Glutamatergic neuron (in vitro differentiated cells): ENCODE data around the gene SETD3. TPM values are rescaled to one million over a fixed set of nuclear protein-coding genes. Genes with fewer than 3 reads are reported as not detected.
A peak's percentile ranks its signal among the peaks of the same experiment; 100 is the strongest.

ENCODE experiments used
- DNase-seq: peaks from one replicate; pipeline ENCODE4 v3.0.0; 2022
- H3K27ac Mint-ChIP-seq: one replicate; pipeline ENCODE4 v1.8.0; 2020; ENCODE audit warnings: mild to moderate bottlenecking, mixed read lengths, inconsistent platforms; ENCODE audit not compliant: unreplicated experiment
- H3K27me3 Mint-ChIP-seq: one replicate; pipeline ENCODE4 v1.8.0; 2020; ENCODE audit warnings: mild to moderate bottlenecking, moderate library complexity, mixed read lengths, inconsistent platforms; ENCODE audit not compliant: unreplicated experiment
- H3K36me3 Mint-ChIP-seq: one replicate; pipeline ENCODE4 v1.8.0; 2020; ENCODE audit warnings: mild to moderate bottlenecking, mixed read lengths, inconsistent platforms; ENCODE audit not compliant: unreplicated experiment
- H3K4me1 Mint-ChIP-seq: one replicate; pipeline ENCODE4 v1.8.0; 2020; ENCODE audit warnings: mild to moderate bottlenecking, low read depth, mixed read lengths, inconsistent platforms; ENCODE audit not compliant: unreplicated experiment
- H3K4me3 Mint-ChIP-seq: one replicate; pipeline ENCODE4 v1.8.0; 2020; ENCODE audit warnings: mild to moderate bottlenecking, mixed read lengths, inconsistent platforms; ENCODE audit not compliant: unreplicated experiment
- H3K9me3 Mint-ChIP-seq: one replicate; pipeline ENCODE4 v1.8.0; 2020; ENCODE audit warnings: mild to moderate bottlenecking, moderate library complexity, mixed read lengths, inconsistent platforms; ENCODE audit not compliant: unreplicated experiment
- total RNA-seq: library from RNA; stranded (reverse); fragmentation: NEBNext Ultra II Directional; extraction: Animal tissue kit (Norgen Biotek cat#: 25700); gene quantifications from one replicate; pipeline ENCODE4 v1.2.1, GENCODE V29; 2021; ENCODE audit not compliant: unreplicated experiment
- TF ChIP-seq, protein P1 (sequence below): fragments of 200-600 bp; sonication (generic); IDR thresholded peaks from one replicate; pipeline ENCODE4 v1.5.0; 2021; ENCODE audit not compliant: partially characterized antibody, unreplicated experiment

The SETD3 gene
- total RNA-seq, 1 donor from 2014 or later = 46.2 TPM

DNA sequence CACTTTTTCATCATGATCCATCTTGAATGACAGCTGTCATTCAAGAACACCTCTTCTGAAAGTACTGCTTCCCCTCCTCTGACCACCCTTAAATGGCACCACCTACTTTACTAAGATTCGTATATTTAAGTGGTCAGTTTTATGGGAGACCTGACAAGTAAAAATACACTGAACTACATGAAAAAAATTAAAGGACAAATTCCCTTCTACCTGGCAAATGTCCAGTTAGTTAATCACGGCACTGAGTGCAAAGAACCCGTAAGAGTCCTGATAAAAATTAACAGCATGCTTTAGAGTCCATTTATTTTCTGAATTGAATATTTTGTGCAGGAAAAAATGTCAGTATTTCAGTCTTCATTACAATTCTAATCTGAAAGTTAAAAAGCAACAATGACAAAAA lies 48.7 kb downstream of the SETD3 start:
- TF ChIP-seq, protein P1, sequence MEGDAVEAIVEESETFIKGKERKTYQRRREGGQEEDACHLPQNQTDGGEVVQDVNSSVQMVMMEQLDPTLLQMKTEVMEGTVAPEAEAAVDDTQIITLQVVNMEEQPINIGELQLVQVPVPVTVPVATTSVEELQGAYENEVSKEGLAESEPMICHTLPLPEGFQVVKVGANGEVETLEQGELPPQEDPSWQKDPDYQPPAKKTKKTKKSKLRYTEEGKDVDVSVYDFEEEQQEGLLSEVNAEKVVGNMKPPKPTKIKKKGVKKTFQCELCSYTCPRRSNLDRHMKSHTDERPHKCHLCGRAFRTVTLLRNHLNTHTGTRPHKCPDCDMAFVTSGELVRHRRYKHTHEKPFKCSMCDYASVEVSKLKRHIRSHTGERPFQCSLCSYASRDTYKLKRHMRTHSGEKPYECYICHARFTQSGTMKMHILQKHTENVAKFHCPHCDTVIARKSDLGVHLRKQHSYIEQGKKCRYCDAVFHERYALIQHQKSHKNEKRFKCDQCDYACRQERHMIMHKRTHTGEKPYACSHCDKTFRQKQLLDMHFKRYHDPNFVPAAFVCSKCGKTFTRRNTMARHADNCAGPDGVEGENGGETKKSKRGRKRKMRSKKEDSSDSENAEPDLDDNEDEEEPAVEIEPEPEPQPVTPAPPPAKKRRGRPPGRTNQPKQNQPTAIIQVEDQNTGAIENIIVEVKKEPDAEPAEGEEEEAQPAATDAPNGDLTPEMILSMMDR = no peak
- Mint-ChIP-seq H3K9me3 (peaks cover 2% of the 10 kb centered on the region), H3K4me1 (no peaks in the 10 kb centered on the region), H3K27ac (no peak overlapping the region), H3K4me3 (no peak overlapping the region), H3K27me3 (no peaks in the 10 kb centered on the region), H3K36me3 (peaks cover 12% of the 10 kb centered on the region)
- no peak for DNase-seq

DNA sequence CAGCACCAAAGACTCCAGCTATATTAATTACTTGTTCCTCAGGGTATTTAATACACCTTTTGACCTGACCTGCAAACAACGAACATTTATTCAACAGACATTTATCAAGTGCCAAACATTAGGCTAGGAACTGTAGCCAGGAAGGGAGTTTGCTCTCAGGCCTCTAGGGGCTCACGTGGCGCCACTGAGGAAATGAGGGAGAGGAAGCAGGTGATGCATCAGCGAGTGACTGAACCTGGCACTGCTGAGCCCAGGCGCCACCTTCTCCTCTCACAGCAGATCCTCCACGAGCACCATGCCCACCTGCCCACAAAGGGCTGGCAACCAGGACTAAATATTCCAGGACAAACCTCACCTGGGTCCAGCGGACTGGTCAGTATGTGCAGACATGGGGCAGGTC lies 50.2 kb downstream of the SETD3 start:
- Mint-ChIP-seq H3K36me3 (peaks cover 12% of the 10 kb centered on the region), H3K27me3 (no peaks in the 10 kb centered on the region), H3K9me3 (peaks cover 2% of the 10 kb centered on the region), H3K4me3 (no peak overlapping the region), H3K4me1 (peaks cover 4% of the 10 kb centered on the region), H3K27ac (no peak overlapping the region)
- TF ChIP-seq, protein P1 = peak; percentile 56
- peak; percentile 41 for DNase-seq

DNA sequence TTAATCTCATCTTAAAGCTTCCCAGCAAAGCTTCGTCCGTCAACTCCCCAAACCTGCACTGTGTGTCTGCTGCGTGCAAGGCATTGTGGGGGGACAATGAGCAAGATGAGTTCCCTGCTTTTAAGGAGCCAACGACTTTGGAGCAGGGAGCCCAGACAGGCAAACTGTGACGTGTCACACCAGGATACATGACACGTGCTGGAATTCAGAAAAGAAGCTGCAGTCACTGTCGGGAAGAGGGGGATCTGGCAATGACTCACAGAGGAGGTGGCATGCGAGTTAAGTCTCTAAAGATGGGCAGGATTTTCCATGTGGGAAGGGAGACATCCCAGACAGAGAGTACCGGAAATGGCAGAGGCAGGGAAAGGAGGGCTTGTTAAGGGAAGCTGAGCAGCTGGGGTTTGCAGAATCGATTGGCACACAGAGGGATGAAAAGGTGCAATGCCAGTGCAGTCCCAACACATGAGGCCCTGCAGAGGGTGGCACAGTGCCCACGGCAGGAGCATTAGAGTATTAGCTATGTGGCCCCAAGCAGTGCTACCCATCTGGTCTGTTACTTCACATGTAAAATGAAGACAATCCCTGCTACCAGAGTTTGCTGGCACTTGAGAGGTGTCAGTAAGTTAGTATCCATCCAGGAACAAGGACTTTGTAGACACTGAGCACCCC lies 52.9 kb downstream of the SETD3 start:
- Mint-ChIP-seq H3K36me3 (peaks cover 12% of the 10 kb centered on the region), H3K9me3 (peaks cover 2% of the 10 kb centered on the region), H3K27ac (no peak overlapping the region), H3K27me3 (no peaks in the 10 kb centered on the region), H3K4me1 (peaks cover 11% of the 10 kb centered on the region), H3K4me3 (no peak overlapping the region)
- TF ChIP-seq, protein P1 = no peak
- DNase-seq = no peak

DNA sequence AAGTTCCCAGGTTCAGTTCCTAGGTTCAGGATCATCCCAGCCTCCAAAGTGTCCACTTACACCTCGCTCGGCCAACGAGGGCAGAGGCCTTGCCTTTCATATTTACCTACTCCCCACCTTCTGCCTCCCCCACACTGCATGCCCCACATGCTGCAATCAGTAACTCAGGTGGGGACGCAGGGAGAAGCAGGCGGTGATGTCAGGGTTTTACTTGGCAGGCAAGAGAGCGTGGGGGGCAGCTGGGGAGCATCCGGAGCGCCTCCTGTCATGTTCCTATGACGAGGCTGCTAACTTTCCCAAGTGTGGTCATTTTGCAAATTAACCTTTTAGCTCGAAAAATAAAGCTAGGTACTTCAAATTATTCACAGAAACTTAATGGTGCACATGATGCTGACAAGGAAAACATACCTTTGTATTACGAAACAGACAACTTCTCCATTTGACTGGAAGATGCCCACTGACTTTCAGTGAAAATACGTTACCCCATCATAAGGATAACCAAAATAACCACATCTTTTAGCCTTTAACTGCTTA lies 53.8 kb downstream of the SETD3 start:
- no peak overlapping the region for H3K4me3 Mint-ChIP-seq
- TF ChIP-seq, protein P1 = no peak

DNA sequence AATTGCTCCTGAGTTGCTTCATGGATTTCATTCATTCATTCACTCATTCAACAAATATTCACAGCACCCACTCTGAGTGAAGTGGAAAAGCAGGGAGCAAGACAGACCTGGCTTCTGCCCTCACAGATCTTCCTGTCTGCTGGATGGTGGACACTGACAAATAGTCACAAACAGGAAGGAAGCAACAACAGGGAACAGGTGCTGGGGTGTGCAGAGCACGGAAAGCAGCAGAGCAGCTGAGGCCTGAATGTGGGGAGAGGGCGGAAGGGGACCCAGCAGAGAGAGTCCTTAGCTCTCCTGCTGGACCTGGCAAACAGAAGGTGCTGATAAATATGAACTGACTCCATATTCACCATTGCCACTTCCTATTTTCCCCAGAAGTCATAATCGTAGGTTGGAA lies 54.4 kb downstream of the SETD3 start:
- peaks cover 12% of the 10 kb centered on the region for H3K36me3 Mint-ChIP-seq

More for the DNA sequence above, 53.8 kb downstream of the SETD3 start:
- Mint-ChIP-seq H3K4me1 (peaks cover 11% of the 10 kb centered on the region), H3K9me3 (peaks cover 2% of the 10 kb centered on the region), H3K27me3 (no peaks in the 10 kb centered on the region), H3K27ac (peak overlapping the region; percentile 26), H3K36me3 (peaks cover 12% of the 10 kb centered on the region)
- no peak for DNase-seq

More for the DNA sequence above, 54.4 kb downstream of the SETD3 start:
- TF ChIP-seq, protein P1 = no peak
- Mint-ChIP-seq H3K27me3 (no peaks in the 10 kb centered on the region), H3K4me3 (no peak overlapping the region), H3K4me1 (peaks cover 11% of the 10 kb centered on the region), H3K9me3 (peaks cover 2% of the 10 kb centered on the region), H3K27ac (no peak overlapping the region)
- DNase-seq = no peak
